NB4 (cell line): ENCODE data around the gene TYW1B.
"Not testable (repeated sequence)": the region's sequence is repeated elsewhere in the genome, so short reads cannot be mapped to it uniquely, and the experiment has no call there.

Experiments
- CTCF ChIP-seq: IDR thresholded peaks from one replicate; pipeline ENCODE4 v1.5.1; 2012; ENCODE audit warnings: low read depth, low read length
- POLR2A ChIP-seq: IDR thresholded peaks from 2 replicates; pipeline ENCODE4 v1.6.1; 2011; ENCODE audit warnings: mild to moderate bottlenecking; ENCODE audit not compliant: insufficient read length; ENCODE audit errors: extremely low read depth

DNA sequence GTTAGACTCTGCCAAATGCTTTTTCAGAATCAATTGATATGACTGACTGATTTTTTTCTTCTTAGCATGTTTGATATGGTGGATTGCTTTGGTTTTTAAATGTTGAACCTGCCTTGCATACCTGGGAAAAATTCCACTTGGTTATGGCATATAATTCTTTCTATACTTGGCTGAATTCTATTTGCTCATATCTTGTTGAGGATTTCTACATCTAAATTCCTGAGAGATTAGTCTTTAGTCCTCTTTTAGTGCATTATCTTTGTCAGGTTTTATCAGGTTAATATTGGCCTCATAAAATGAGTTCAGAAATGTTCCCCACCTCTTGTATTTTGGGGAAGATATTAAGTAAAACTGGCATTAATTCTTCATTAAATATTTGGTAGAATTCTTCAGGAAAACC lies 79.4 kb downstream of the TYW1B start:
- not testable (repeated sequence) for TF ChIP-seq CTCF, POLR2A
